Uterus (tissue), 2 donors: ENCODE measurements around the gene ZC3H12D.
"Not testable (repeated sequence)": the region's sequence is repeated elsewhere in the genome, so short reads cannot be mapped to it uniquely, and the experiment has no call there.

ENCODE experiments used
- POLR2A ChIP-seq, 2 donors: fragments of 450-650 bp; IDR thresholded peaks; one replicate each; pipeline ENCODE4 v1.6.1; 2016; ENCODE audit warnings: antibody characterized with exemption in 2 of 2, mild to moderate bottlenecking in 1 of 2, moderate library complexity in 1 of 2
- TF ChIP-seq, protein P1 (sequence below), 4 experiments: fragments of 200-600 bp in 2 of 4; fragments of 450-650 bp in 2 of 4; sonication (generic) in 2 of 4; IDR thresholded peaks; one replicate each; pipeline ENCODE4 v1.5.1; 2016 to 2019; ENCODE audit warnings: antibody characterized with exemption in 4 of 4, mild to moderate bottlenecking in 2 of 4, moderate library complexity in 1 of 4

DNA sequence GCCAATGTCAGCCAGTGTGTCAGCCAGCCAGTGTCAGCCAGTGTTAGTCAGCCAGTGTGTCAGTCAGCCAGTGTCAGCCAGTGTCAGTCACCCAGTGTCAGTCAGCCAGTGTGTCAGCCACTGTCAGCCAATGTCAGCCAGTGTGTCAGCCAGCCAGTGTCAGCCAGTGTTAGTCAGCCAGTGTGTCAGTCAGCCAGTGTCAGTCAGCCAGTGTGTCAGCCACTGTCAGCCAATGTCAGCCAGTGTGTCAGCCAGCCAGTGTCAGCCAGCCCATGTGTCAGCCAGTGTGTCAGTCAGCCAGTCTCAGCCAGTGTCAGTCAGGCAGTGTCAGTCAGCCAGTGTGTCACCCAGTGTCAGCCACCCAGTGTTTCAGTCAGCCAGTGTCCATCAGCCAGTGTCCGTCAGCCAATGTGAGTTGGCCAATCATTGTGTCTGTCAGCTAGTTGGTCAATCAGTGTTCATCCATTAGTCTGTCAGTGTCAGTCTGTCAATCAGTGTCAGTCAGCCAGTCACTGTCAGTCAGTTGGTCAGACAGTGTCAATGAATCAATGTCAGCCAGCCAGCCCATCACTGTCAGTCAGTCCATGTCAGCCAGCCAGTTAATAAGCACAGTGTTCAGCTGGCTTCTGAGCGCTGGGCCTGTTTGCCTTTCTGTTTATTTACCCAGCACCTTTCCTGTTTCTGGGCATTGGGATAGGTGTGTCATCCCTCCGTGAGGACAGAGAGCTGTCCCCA is 40.3 kb downstream of the ZC3H12D start:
- TF ChIP-seq, protein P1, sequence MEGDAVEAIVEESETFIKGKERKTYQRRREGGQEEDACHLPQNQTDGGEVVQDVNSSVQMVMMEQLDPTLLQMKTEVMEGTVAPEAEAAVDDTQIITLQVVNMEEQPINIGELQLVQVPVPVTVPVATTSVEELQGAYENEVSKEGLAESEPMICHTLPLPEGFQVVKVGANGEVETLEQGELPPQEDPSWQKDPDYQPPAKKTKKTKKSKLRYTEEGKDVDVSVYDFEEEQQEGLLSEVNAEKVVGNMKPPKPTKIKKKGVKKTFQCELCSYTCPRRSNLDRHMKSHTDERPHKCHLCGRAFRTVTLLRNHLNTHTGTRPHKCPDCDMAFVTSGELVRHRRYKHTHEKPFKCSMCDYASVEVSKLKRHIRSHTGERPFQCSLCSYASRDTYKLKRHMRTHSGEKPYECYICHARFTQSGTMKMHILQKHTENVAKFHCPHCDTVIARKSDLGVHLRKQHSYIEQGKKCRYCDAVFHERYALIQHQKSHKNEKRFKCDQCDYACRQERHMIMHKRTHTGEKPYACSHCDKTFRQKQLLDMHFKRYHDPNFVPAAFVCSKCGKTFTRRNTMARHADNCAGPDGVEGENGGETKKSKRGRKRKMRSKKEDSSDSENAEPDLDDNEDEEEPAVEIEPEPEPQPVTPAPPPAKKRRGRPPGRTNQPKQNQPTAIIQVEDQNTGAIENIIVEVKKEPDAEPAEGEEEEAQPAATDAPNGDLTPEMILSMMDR (IDR thresholded peaks at IDR 0.05), result not testable (repeated sequence)
- not testable (repeated sequence) for TF ChIP-seq POLR2A (IDR thresholded peaks at IDR 0.05)
